GM23338 (cell line): ENCODE data around the gene ZBTB8A. TPM values are rescaled to one million over a fixed set of nuclear protein-coding genes. Genes with fewer than 3 reads are reported as not detected.

ENCODE experiments used
- ATAC-seq: fragments of 200-7000 bp; cut with Tn5 transposase; 3 replicates; pipeline ENCODE4 v1.9.1; 2020
- DNase-seq: peaks from one replicate; pipeline ENCODE4 v3.0.0-alpha.2; 2015; ENCODE audit warnings: low spot score
- H2AFZ ChIP-seq: fragments of 200-600 bp; sonication (generic); 2 replicates; pipeline ENCODE4 v1.8.0; 2016; ENCODE audit warnings: antibody characterized with exemption, mild to moderate bottlenecking, moderate library complexity
- H3F3A ChIP-seq: fragments of 200-600 bp; sonication (generic); replicated peaks from 2 replicates; pipeline ENCODE4 v1.8.0; 2017; ENCODE audit warnings: antibody characterized with exemption, mixed run types, low read depth
- H3K27ac ChIP-seq: fragments of 200-600 bp; sonication (generic); 2 replicates; pipeline ENCODE4 v1.6.1; 2016; ENCODE audit warnings: low read depth
- H3K27me3 ChIP-seq: fragments of 200-600 bp; sonication (generic); 2 replicates; pipeline ENCODE4 v1.8.0; 2016; ENCODE audit warnings: mild to moderate bottlenecking, mixed run types, moderate library complexity; ENCODE audit not compliant: insufficient read depth
- H3K36me3 ChIP-seq: fragments of 200-600 bp; sonication (generic); 2 replicates; pipeline ENCODE4 v1.8.0; 2016; ENCODE audit warnings: mild to moderate bottlenecking; ENCODE audit not compliant: insufficient read depth
- H3K4me1 ChIP-seq: fragments of 200-600 bp; sonication (generic); 2 replicates; pipeline ENCODE4 v1.8.0; 2016; ENCODE audit warnings: mild to moderate bottlenecking, moderate library complexity; ENCODE audit not compliant: insufficient read depth
- H3K4me2 ChIP-seq: fragments of 200-600 bp; sonication (generic); 2 replicates; pipeline ENCODE4 v1.7.1; 2017; ENCODE audit warnings: mixed run types
- H3K4me3 ChIP-seq: fragments of 200-600 bp; sonication (generic); 2 replicates; pipeline ENCODE4 v1.6.1; 2016; ENCODE audit warnings: mixed run types
- H3K79me2 ChIP-seq: fragments of 200-600 bp; sonication (generic); replicated peaks from 2 replicates; pipeline ENCODE4 v1.8.0; 2017; ENCODE audit warnings: mild to moderate bottlenecking; ENCODE audit not compliant: insufficient read depth
- H3K9me2 ChIP-seq: fragments of 200-600 bp; sonication (generic); 2 replicates; pipeline ENCODE4 v1.8.0; 2017; ENCODE audit not compliant: insufficient read depth
- H4K20me1 ChIP-seq: fragments of 200-600 bp; sonication (generic); replicated peaks from 2 replicates; pipeline ENCODE4 v1.8.0; 2017; ENCODE audit warnings: mild to moderate bottlenecking; ENCODE audit not compliant: insufficient read depth
- H3K27ac Mint-ChIP-seq: 2 replicates; pipeline ENCODE4 v1.8.0; 2020; ENCODE audit warnings: inconsistent platforms, mild to moderate bottlenecking, moderate library complexity, mixed read lengths
- H3K27me3 Mint-ChIP-seq: 3 replicates; pipeline ENCODE4 v1.8.0; 2022; ENCODE audit warnings: low read depth, mild to moderate bottlenecking, moderate library complexity, mixed read lengths, inconsistent platforms; ENCODE audit not compliant: insufficient read depth, poor library complexity
- H3K36me3 Mint-ChIP-seq: 3 replicates; pipeline ENCODE4 v1.8.0; 2021; ENCODE audit warnings: low read depth, mild to moderate bottlenecking, inconsistent platforms, moderate library complexity, mixed read lengths
- H3K4me1 Mint-ChIP-seq: 3 replicates; pipeline ENCODE4 v1.8.0; 2020; ENCODE audit warnings: mild to moderate bottlenecking, inconsistent platforms, mixed read lengths
- H3K4me3 Mint-ChIP-seq: 3 replicates; pipeline ENCODE4 v1.8.0; 2021; ENCODE audit warnings: moderate library complexity, mild to moderate bottlenecking, inconsistent platforms, mixed read lengths
- H3K9me3 Mint-ChIP-seq: 3 replicates; pipeline ENCODE4 v1.8.0; 2020; ENCODE audit warnings: moderate library complexity, mild to moderate bottlenecking, inconsistent platforms, mixed read lengths
- CREB1 ChIP-seq: fragments of 250-450 bp; sonication (Bioruptor Pico); IDR thresholded peaks from 2 replicates; pipeline ENCODE4 v1.5.0; 2020; ENCODE audit warnings: low read depth, mild to moderate bottlenecking, moderate library complexity
- EZH2 ChIP-seq: fragments of 200-600 bp; sonication (generic); IDR thresholded peaks from one replicate; pipeline ENCODE4 v1.8.0; 2017; ENCODE audit warnings: antibody characterized with exemption, mild to moderate bottlenecking, low read depth; ENCODE audit not compliant: unreplicated experiment
- NANOG ChIP-seq: IDR thresholded peaks from 2 replicates; pipeline ENCODE4 v1.6.1; 2016; ENCODE audit warnings: antibody characterized with exemption, borderline replicate concordance
- POLR2AphosphoS5 ChIP-seq: IDR thresholded peaks from 2 replicates; pipeline ENCODE4 v1.6.1; 2016; ENCODE audit warnings: antibody characterized with exemption, low read depth
- STAT1 ChIP-seq: IDR thresholded peaks from one replicate; pipeline ENCODE4 v1.6.1; 2016; ENCODE audit warnings: antibody characterized with exemption; ENCODE audit not compliant: unreplicated experiment
- ZNF114 ChIP-seq: fragments of 250-450 bp; sonication (Bioruptor Pico); IDR thresholded peaks from 2 replicates; pipeline ENCODE4 v1.5.0; 2020; ENCODE audit warnings: mild to moderate bottlenecking, moderate library complexity
- ZNF331 ChIP-seq: fragments of 250-450 bp; sonication (Bioruptor Pico); IDR thresholded peaks from 2 replicates; pipeline ENCODE4 v1.5.0; 2020; ENCODE audit warnings: low read depth, mild to moderate bottlenecking, moderate library complexity
- polyA plus RNA-seq: library from polyadenylated mRNA; unstranded; fragments of >200 nt; fragmentation: Nextera tagmentation; extraction: Ambion mirVana; gene quantifications from 2 replicates; pipeline ENCODE4 v1.2.1, GENCODE V29; 2016
- total RNA-seq: library from RNA; depleted of rRNA; stranded (reverse); fragments of >200 nt; shearing (Covaris generic); gene quantifications from 2 replicates; pipeline ENCODE4 v1.2.3, GENCODE V29; 2014
- TF ChIP-seq, protein P1 (sequence below): fragments of 250-450 bp; sonication (Bioruptor Pico); IDR thresholded peaks from 2 replicates; pipeline ENCODE4 v1.5.0; 2020; ENCODE audit warnings: mild to moderate bottlenecking, moderate library complexity
- TF ChIP-seq, protein P2 (sequence below), 2 experiments: fragments of 200-600 bp in 1 of 2; sonication (generic) in 1 of 2; conservative IDR thresholded peaks; 2 replicates each; pipeline versions ENCODE4 v1.5.1 to v1.6.1; 2016 to 2017; ENCODE audit warnings: antibody characterized with exemption in 2 of 2, low read depth in 2 of 2, mild to moderate bottlenecking in 2 of 2, moderate library complexity in 1 of 2
- TF ChIP-seq, protein P3 (sequence below): IDR thresholded peaks from 2 replicates; pipeline ENCODE4 v1.6.1; 2016; ENCODE audit warnings: antibody characterized with exemption
- TF ChIP-seq, protein P4 (sequence below): IDR thresholded peaks from one replicate; pipeline ENCODE4 v1.6.1; 2018; ENCODE audit warnings: antibody characterized with exemption; ENCODE audit not compliant: unreplicated experiment

The ZBTB8A gene
- total and polyA plus RNA-seq, 2 experiments from 2014 or later: 6.1 to 8.4 TPM

DNA sequence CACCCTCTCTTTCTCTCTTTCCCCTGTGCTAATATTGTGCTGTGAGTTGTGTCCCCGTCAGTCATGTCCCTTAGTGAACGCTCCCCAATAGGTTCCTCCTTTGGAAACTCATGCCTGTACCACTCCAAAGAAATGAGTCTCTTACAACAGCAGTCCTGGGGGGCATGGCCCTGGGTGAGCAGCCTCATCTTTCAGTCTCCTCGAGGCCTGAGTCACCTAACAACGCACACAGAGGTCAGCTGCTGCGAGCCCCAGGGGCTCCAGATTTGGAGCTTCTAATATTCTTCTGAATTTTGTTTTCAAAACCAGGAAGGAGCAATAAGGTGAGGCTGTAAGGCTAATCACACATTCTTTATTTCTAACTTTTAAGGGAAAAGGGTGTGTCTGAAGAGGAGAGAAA is 30.5 kb upstream of the ZBTB8A start:
- Mint-ChIP-seq H3K9me3 (no peaks in the 10 kb centered on the region), H3K27ac (no peak overlapping the region), H3K4me1 (no peaks in the 10 kb centered on the region), H3K4me3 (no peak overlapping the region), H3K36me3 (0 out of 3 replicates have a peak, but pooled peaks cover 3% of the 10 kb centered on the region), H3K27me3 (peaks cover 8% of the 10 kb centered on the region)
- H3K4me1 ChIP-seq: no peaks in the 10 kb centered on the region
- no peaks in the 10 kb centered on the region for H3K9me2 ChIP-seq
- no peaks in the 10 kb centered on the region for H3K79me2 ChIP-seq
- H3K36me3 ChIP-seq: no peaks in the 10 kb centered on the region
- DNase-seq (no peak), ATAC-seq (no peak)
- no peak overlapping the region for H2AFZ ChIP-seq
- no peak overlapping the region for H3K4me2 ChIP-seq
- H3K4me3 ChIP-seq: no peak overlapping the region
- H3F3A ChIP-seq: no peaks in the 10 kb centered on the region
- H4K20me1 ChIP-seq: no peaks in the 10 kb centered on the region
- no peaks in the 10 kb centered on the region for H3K27me3 ChIP-seq
- no peak for TF ChIP-seq EZH2
- TF ChIP-seq, protein P1, sequence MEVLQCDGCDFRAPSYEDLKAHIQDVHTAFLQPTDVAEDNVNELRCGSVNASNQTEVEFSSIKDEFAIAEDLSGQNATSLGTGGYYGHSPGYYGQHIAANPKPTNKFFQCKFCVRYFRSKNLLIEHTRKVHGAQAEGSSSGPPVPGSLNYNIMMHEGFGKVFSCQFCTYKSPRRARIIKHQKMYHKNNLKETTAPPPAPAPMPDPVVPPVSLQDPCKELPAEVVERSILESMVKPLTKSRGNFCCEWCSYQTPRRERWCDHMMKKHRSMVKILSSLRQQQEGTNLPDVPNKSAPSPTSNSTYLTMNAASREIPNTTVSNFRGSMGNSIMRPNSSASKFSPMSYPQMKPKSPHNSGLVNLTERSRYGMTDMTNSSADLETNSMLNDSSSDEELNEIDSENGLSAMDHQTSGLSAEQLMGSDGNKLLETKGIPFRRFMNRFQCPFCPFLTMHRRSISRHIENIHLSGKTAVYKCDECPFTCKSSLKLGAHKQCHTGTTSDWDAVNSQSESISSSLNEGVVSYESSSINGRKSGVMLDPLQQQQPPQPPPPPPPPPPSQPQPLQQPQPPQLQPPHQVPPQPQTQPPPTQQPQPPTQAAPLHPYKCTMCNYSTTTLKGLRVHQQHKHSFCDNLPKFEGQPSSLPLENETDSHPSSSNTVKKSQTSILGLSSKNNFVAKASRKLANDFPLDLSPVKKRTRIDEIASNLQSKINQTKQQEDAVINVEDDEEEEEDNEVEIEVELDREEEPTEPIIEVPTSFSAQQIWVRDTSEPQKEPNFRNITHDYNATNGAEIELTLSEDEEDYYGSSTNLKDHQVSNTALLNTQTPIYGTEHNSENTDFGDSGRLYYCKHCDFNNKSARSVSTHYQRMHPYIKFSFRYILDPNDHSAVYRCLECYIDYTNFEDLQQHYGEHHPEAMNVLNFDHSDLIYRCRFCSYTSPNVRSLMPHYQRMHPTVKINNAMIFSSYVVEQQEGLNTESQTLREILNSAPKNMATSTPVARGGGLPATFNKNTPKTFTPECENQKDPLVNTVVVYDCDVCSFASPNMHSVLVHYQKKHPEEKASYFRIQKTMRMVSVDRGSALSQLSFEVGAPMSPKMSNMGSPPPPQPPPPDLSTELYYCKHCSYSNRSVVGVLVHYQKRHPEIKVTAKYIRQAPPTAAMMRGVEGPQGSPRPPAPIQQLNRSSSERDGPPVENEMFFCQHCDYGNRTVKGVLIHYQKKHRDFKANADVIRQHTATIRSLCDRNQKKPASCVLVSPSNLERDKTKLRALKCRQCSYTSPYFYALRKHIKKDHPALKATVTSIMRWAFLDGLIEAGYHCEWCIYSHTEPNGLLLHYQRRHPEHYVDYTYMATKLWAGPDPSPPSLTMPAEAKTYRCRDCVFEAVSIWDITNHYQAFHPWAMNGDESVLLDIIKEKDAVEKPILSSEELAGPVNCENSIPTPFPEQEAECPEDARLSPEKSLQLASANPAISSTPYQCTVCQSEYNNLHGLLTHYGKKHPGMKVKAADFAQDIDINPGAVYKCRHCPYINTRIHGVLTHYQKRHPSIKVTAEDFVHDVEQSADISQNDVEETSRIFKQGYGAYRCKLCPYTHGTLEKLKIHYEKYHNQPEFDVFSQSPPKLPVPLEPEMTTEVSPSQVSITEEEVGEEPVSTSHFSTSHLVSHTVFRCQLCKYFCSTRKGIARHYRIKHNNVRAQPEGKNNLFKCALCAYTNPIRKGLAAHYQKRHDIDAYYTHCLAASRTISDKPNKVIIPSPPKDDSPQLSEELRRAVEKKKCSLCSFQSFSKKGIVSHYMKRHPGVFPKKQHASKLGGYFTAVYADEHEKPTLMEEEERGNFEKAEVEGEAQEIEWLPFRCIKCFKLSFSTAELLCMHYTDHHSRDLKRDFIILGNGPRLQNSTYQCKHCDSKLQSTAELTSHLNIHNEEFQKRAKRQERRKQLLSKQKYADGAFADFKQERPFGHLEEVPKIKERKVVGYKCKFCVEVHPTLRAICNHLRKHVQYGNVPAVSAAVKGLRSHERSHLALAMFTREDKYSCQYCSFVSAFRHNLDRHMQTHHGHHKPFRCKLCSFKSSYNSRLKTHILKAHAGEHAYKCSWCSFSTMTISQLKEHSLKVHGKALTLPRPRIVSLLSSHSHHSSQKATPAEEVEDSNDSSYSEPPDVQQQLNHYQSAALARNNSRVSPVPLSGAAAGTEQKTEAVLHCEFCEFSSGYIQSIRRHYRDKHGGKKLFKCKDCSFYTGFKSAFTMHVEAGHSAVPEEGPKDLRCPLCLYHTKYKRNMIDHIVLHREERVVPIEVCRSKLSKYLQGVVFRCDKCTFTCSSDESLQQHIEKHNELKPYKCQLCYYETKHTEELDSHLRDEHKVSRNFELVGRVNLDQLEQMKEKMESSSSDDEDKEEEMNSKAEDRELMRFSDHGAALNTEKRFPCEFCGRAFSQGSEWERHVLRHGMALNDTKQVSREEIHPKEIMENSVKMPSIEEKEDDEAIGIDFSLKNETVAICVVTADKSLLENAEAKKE (CRISPR knock-in tag): no peak
- no peak for TF ChIP-seq ZNF331 (CRISPR knock-in tag)
- TF ChIP-seq POLR2AphosphoS5: no peak
- TF ChIP-seq NANOG: no peak
- no peak for TF ChIP-seq ZNF114 (CRISPR knock-in tag)
- no peak for TF ChIP-seq CREB1 (CRISPR knock-in tag)
- TF ChIP-seq, protein P2, sequence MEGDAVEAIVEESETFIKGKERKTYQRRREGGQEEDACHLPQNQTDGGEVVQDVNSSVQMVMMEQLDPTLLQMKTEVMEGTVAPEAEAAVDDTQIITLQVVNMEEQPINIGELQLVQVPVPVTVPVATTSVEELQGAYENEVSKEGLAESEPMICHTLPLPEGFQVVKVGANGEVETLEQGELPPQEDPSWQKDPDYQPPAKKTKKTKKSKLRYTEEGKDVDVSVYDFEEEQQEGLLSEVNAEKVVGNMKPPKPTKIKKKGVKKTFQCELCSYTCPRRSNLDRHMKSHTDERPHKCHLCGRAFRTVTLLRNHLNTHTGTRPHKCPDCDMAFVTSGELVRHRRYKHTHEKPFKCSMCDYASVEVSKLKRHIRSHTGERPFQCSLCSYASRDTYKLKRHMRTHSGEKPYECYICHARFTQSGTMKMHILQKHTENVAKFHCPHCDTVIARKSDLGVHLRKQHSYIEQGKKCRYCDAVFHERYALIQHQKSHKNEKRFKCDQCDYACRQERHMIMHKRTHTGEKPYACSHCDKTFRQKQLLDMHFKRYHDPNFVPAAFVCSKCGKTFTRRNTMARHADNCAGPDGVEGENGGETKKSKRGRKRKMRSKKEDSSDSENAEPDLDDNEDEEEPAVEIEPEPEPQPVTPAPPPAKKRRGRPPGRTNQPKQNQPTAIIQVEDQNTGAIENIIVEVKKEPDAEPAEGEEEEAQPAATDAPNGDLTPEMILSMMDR (conservative IDR thresholded peaks at IDR 0.05; ENCODE audit: low read depth in 2 of 2): no peak
- TF ChIP-seq, protein P3, sequence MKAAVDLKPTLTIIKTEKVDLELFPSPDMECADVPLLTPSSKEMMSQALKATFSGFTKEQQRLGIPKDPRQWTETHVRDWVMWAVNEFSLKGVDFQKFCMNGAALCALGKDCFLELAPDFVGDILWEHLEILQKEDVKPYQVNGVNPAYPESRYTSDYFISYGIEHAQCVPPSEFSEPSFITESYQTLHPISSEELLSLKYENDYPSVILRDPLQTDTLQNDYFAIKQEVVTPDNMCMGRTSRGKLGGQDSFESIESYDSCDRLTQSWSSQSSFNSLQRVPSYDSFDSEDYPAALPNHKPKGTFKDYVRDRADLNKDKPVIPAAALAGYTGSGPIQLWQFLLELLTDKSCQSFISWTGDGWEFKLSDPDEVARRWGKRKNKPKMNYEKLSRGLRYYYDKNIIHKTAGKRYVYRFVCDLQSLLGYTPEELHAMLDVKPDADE: no peak
- TF ChIP-seq, protein P4, sequence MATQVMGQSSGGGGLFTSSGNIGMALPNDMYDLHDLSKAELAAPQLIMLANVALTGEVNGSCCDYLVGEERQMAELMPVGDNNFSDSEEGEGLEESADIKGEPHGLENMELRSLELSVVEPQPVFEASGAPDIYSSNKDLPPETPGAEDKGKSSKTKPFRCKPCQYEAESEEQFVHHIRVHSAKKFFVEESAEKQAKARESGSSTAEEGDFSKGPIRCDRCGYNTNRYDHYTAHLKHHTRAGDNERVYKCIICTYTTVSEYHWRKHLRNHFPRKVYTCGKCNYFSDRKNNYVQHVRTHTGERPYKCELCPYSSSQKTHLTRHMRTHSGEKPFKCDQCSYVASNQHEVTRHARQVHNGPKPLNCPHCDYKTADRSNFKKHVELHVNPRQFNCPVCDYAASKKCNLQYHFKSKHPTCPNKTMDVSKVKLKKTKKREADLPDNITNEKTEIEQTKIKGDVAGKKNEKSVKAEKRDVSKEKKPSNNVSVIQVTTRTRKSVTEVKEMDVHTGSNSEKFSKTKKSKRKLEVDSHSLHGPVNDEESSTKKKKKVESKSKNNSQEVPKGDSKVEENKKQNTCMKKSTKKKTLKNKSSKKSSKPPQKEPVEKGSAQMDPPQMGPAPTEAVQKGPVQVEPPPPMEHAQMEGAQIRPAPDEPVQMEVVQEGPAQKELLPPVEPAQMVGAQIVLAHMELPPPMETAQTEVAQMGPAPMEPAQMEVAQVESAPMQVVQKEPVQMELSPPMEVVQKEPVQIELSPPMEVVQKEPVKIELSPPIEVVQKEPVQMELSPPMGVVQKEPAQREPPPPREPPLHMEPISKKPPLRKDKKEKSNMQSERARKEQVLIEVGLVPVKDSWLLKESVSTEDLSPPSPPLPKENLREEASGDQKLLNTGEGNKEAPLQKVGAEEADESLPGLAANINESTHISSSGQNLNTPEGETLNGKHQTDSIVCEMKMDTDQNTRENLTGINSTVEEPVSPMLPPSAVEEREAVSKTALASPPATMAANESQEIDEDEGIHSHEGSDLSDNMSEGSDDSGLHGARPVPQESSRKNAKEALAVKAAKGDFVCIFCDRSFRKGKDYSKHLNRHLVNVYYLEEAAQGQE: no peak
- no peak for TF ChIP-seq STAT1
- no peak overlapping the region for H3K27ac ChIP-seq
